Neural progenitor cell (in vitro differentiated cells): ENCODE data around the gene MYO1E. TPM values are rescaled to one million over a fixed set of nuclear protein-coding genes. Genes with fewer than 3 reads are reported as not detected.

Experiments used
- DNase-seq: peaks from one replicate; pipeline ENCODE4 v3.0.0-alpha.2; 2016; ENCODE audit warnings: low spot score
- H2AFZ ChIP-seq: fragments of 200-600 bp; sonication (generic); replicated peaks from 2 replicates; pipeline ENCODE4 v1.6.1; 2016; ENCODE audit warnings: antibody characterized with exemption
- H3F3A ChIP-seq: fragments of 200-600 bp; sonication (generic); 2 replicates; pipeline ENCODE4 v1.6.1; 2016; ENCODE audit warnings: antibody characterized with exemption, low read depth
- H3K27ac ChIP-seq: fragments of 200-600 bp; sonication (generic); 2 replicates; pipeline ENCODE4 v1.5.1; 2016; ENCODE audit warnings: mild to moderate bottlenecking
- H3K27me3 ChIP-seq: fragments of 200-600 bp; sonication (generic); 2 replicates; pipeline ENCODE4 v1.6.1; 2016; ENCODE audit warnings: mild to moderate bottlenecking, moderate library complexity
- H3K36me3 ChIP-seq: fragments of 200-600 bp; sonication (generic); 2 replicates; pipeline ENCODE4 v1.5.1; 2016
- H3K4me1 ChIP-seq: fragments of 200-600 bp; sonication (generic); 2 replicates; pipeline ENCODE4 v1.6.1; 2016; ENCODE audit warnings: mixed run types
- H3K4me2 ChIP-seq: fragments of 200-600 bp; sonication (generic); 2 replicates; pipeline ENCODE4 v1.6.1; 2016
- H3K4me3 ChIP-seq: fragments of 200-600 bp; sonication (generic); 2 replicates; pipeline ENCODE4 v1.5.1; 2016
- H3K79me2 ChIP-seq: fragments of 200-600 bp; sonication (generic); 2 replicates; pipeline ENCODE4 v1.6.1; 2016; ENCODE audit warnings: low read depth
- H3K9ac ChIP-seq: fragments of 200-600 bp; sonication (generic); 2 replicates; pipeline ENCODE4 v1.6.1; 2016
- H3K9me3 ChIP-seq: fragments of 200-600 bp; sonication (generic); 2 replicates; pipeline ENCODE4 v1.5.1; 2016; ENCODE audit warnings: low read depth
- H4K20me1 ChIP-seq: fragments of 200-600 bp; sonication (generic); 2 replicates; pipeline ENCODE4 v1.6.1; 2016; ENCODE audit warnings: low read depth
- H3K27ac Mint-ChIP-seq: 3 replicates; pipeline ENCODE4 v1.8.0; 2021; ENCODE audit warnings: mixed read lengths
- H3K27me3 Mint-ChIP-seq: 2 replicates; pipeline ENCODE4 v1.8.0; 2022; ENCODE audit warnings: low read depth, mild to moderate bottlenecking, inconsistent platforms, moderate library complexity, mixed read lengths; ENCODE audit not compliant: insufficient read depth
- H3K36me3 Mint-ChIP-seq: 3 replicates; pipeline ENCODE4 v1.8.0; 2021; ENCODE audit warnings: mixed read lengths
- H3K4me1 Mint-ChIP-seq: 3 replicates; pipeline ENCODE4 v1.8.0; 2021; ENCODE audit warnings: mixed read lengths
- H3K4me3 Mint-ChIP-seq: 3 replicates; pipeline ENCODE4 v1.8.0; 2021; ENCODE audit warnings: mild to moderate bottlenecking, moderate library complexity, mixed read lengths
- H3K9me3 Mint-ChIP-seq: 3 replicates; pipeline ENCODE4 v1.8.0; 2020; ENCODE audit warnings: mixed read lengths
- EZH2 ChIP-seq: fragments of 200-600 bp; sonication (generic); IDR thresholded peaks from 2 replicates; pipeline ENCODE4 v1.6.1; 2017; ENCODE audit warnings: antibody characterized with exemption, mild to moderate bottlenecking, moderate library complexity
- EZH2phosphoT487 ChIP-seq: fragments of 200-600 bp; sonication (generic); IDR thresholded peaks from 2 replicates; pipeline ENCODE4 v1.6.1; 2017; ENCODE audit warnings: antibody characterized with exemption
- total RNA-seq: library from RNA; depleted of rRNA; stranded (reverse); fragments of >200 nt; gene quantifications from 2 replicates; pipeline ENCODE4 v1.2.3, GENCODE V29; 2015; ENCODE audit warnings: low replicate concordance
- TF ChIP-seq, protein P1 (sequence below): fragments of 200-600 bp; sonication (generic); IDR thresholded peaks from 2 replicates; pipeline ENCODE4 v1.5.1; 2017; ENCODE audit warnings: antibody characterized with exemption, mild to moderate bottlenecking

The MYO1E gene
- total RNA-seq, 1 donor from 2014 or later, result 49.7 TPM

DNA sequence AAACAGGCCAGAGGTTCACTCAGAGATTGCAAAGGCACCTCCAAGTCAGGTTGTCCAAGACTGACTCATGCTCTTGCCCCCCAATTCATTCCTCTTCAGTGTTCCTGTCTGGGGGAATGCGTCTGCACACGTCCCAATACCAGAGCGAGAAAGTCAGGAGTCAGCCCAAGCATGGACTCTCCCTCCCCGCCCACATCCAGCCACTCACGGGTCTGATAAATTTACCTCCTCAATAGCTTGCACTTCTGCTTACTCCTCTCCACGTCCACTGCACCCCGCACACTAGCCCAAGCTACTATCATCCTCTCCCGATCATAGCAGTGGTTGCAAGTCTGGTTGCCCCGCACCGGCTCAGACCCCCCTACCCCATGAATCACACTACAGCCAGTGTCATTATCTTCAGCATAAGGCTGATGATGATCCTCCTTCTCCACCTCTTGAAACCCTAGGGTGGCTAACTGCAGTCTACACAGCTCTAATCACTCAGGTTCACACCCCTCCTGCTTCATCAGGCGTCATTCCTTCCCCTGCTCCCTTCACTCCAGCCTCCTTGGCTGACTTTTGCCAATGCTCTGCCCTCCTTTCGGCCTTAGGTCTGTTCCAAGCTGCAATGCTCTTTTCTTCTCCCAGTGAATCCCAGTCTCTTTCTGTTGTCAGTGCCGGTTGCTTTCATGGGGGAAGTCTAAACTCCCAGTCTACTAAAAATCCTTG, 27.6 kb upstream of the MYO1E start:
- H2AFZ ChIP-seq, result peak overlapping the region; percentile 50
- no peaks in the 10 kb centered on the region for H3K27me3 ChIP-seq
- Mint-ChIP-seq H3K4me3 (no peak overlapping the region), H3K36me3 (no peaks in the 10 kb centered on the region), H3K27me3 (peaks cover 2% of the 10 kb centered on the region), H3K27ac (no peak overlapping the region), H3K9me3 (no peaks in the 10 kb centered on the region), H3K4me1 (peaks cover 8% of the 10 kb centered on the region)
- no peak overlapping the region for H3K4me3 ChIP-seq
- no peaks in the 10 kb centered on the region for H3K79me2 ChIP-seq
- H3F3A ChIP-seq, result peaks cover 3% of the 10 kb centered on the region
- no peak overlapping the region for H3K9ac ChIP-seq
- DNase-seq, result peak; percentile 9
- H3K27ac ChIP-seq, result no peak overlapping the region
- peaks cover 10% of the 10 kb centered on the region for H3K4me1 ChIP-seq
- H3K4me2 ChIP-seq, result no peak overlapping the region
- no peaks in the 10 kb centered on the region for H3K9me3 ChIP-seq
- no peaks in the 10 kb centered on the region for H3K36me3 ChIP-seq
- TF ChIP-seq, protein P1, sequence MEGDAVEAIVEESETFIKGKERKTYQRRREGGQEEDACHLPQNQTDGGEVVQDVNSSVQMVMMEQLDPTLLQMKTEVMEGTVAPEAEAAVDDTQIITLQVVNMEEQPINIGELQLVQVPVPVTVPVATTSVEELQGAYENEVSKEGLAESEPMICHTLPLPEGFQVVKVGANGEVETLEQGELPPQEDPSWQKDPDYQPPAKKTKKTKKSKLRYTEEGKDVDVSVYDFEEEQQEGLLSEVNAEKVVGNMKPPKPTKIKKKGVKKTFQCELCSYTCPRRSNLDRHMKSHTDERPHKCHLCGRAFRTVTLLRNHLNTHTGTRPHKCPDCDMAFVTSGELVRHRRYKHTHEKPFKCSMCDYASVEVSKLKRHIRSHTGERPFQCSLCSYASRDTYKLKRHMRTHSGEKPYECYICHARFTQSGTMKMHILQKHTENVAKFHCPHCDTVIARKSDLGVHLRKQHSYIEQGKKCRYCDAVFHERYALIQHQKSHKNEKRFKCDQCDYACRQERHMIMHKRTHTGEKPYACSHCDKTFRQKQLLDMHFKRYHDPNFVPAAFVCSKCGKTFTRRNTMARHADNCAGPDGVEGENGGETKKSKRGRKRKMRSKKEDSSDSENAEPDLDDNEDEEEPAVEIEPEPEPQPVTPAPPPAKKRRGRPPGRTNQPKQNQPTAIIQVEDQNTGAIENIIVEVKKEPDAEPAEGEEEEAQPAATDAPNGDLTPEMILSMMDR, result no peak
- TF ChIP-seq EZH2phosphoT487 (no peak), EZH2 (no peak)
- no peaks in the 10 kb centered on the region for H4K20me1 ChIP-seq

DNA sequence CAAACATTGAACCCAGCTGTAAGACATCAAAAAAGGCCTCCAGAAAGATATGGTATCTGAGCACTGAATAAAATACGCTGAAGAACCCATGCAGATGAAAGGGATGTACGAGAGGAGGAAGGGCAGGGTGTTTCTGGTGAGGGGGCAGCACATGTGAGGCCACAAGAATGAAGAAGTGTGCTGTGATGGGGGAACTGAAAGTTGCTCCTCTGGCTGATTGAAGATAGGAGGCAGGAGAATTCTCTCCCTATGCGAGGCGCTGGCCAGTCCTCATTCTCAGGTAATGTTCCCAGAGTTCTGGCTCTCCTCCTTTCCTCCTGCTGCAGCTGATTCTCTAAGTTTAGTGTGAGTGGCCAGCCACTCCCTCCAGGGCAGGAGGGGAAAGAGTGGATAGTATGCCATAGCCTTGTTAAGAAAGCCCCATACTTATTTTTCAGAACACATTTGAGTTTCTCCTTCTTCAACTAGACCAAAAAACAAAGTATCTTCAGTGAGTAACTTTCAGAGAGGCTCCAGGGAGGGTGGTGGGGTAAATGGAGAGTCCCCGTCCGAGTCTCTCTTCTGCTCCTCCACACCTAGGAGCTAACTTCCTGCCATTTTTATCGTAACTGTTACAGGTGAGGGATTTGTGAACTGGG, 26.9 kb upstream of the MYO1E start:
- Histone ChIP-seq H3K36me3 (no peaks in the 10 kb centered on the region), H3K9ac (no peak overlapping the region), H4K20me1 (no peaks in the 10 kb centered on the region), H3F3A (peaks cover 3% of the 10 kb centered on the region), H3K4me1 (peaks cover 10% of the 10 kb centered on the region), H3K79me2 (no peaks in the 10 kb centered on the region), H3K4me2 (no peak overlapping the region), H3K27ac (no peak overlapping the region), H3K4me3 (no peak overlapping the region), H2AFZ (peak overlapping the region; percentile 17), H3K9me3 (no peaks in the 10 kb centered on the region), H3K27me3 (no peaks in the 10 kb centered on the region)
- TF ChIP-seq EZH2, result no peak
- TF ChIP-seq, protein P1, result no peak
- TF ChIP-seq EZH2phosphoT487, result no peak
- H3K4me3 Mint-ChIP-seq, result no peak overlapping the region
- peaks cover 8% of the 10 kb centered on the region for H3K4me1 Mint-ChIP-seq
- no peak overlapping the region for H3K27ac Mint-ChIP-seq
- H3K27me3 Mint-ChIP-seq, result peaks cover 2% of the 10 kb centered on the region
- H3K36me3 Mint-ChIP-seq, result no peaks in the 10 kb centered on the region
- H3K9me3 Mint-ChIP-seq, result no peaks in the 10 kb centered on the region
- no peak for DNase-seq

DNA sequence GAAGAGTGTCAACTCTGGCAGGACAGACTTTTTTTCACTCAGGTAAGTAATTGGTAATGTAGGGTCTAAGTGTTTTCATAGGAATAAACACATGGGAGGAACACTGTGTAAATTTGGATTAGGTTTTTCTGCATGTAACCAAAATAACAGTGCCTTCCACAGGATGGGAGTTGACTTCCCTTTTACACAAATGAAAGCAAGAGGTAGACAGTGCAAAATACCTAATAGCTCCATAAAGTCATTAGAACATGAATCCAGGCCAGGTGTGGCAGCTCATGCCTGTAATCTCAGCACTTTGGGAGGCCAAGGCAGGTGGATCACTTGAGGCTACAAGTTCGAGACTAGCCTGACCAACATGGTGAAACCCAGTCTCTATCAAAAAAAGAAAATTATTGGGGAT, 25.5 kb upstream of the MYO1E start:
- Histone ChIP-seq H3K4me2 (no peak overlapping the region), H3K27ac (no peak overlapping the region), H3K27me3 (no peaks in the 10 kb centered on the region), H3K9me3 (no peaks in the 10 kb centered on the region), H3K9ac (no peak overlapping the region), H3K4me3 (no peak overlapping the region), H3K79me2 (no peaks in the 10 kb centered on the region), H3K36me3 (no peaks in the 10 kb centered on the region), H4K20me1 (no peaks in the 10 kb centered on the region), H3F3A (peaks cover 3% of the 10 kb centered on the region), H2AFZ (no peak overlapping the region), H3K4me1 (peaks cover 10% of the 10 kb centered on the region)
- Mint-ChIP-seq H3K27ac (no peak overlapping the region), H3K4me3 (no peak overlapping the region), H3K27me3 (peaks cover 2% of the 10 kb centered on the region), H3K36me3 (no peaks in the 10 kb centered on the region), H3K4me1 (peaks cover 8% of the 10 kb centered on the region), H3K9me3 (no peaks in the 10 kb centered on the region)
- TF ChIP-seq EZH2phosphoT487 (no peak), EZH2 (no peak)
- TF ChIP-seq, protein P1, result no peak
- no peak for DNase-seq
